ENCODE data around the gene FER. TPM values are rescaled to one million over a fixed set of nuclear protein-coding genes. Genes with fewer than 3 reads are reported as not detected.
"Not testable (repeated sequence)": the region's sequence is repeated elsewhere in the genome, so short reads cannot be mapped to it uniquely, and the experiment has no call there.

FER gene
- total RNA-seq, 2 experiments from 2014 or later = 5.9 to 8.0 TPM

GRCh38 chr5:108813673-108814072, 66.0 kb downstream of the FER start:
- no peak for ATAC-seq
- Mint-ChIP-seq H3K27ac (no peak overlapping the region), H3K27me3 (ENCODE audit: low read depth) (no peaks in the 10 kb centered on the region), H3K4me1 (ENCODE audit: low read depth) (peaks cover 3% of the 10 kb centered on the region), H3K9me3 (ENCODE audit: insufficient read depth) (peaks cover 4% of the 10 kb centered on the region), H3K4me3 (no peak overlapping the region), H3K36me3 (ENCODE audit: low read depth) (no peaks in the 10 kb centered on the region)
- DNase-seq = no peak
- POLR2A ChIA-PET = no interaction called here
- CTCF ChIA-PET = no interaction called here

DNA sequence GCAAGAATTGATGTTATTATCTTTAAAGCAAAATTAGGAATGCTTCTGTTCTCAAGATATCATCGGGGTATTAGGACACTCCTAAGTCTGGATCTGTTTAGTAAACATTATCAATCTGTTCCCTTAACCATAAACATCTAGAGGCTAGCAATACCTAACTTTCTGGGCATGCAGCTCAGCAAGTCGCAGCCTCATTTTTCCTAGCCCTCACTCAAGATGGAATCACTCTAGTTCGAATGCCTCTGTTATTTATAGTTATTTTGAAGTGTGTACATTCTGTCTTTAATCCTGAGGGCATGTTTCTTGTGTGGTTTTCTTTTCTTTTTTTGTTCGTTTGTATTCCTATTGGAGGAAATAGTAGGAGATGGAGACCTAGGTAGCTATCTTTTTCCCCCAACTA, 66.9 kb downstream of the FER start:
- peaks cover 3% of the 10 kb centered on the region for H3K4me1 Mint-ChIP-seq (ENCODE audit: low read depth)
- CTCF ChIA-PET = no interaction called here

GRCh38 chr5:108818613-108819272, 71.0 kb downstream of the FER start:
- ChIA-PET CTCF (no interaction called here), POLR2A (interaction anchor here (0.7 kb wide), 1 partner anchor 11 kb away, joined by 3 read pairs; no protein-coding TSS in a partner anchor)
- ATAC-seq (no peak), DNase-seq (no peak)
- Mint-ChIP-seq H3K4me3 (no peak overlapping the region), H3K9me3 (ENCODE audit: insufficient read depth) (no peaks in the 10 kb centered on the region), H3K27me3 (ENCODE audit: low read depth) (no peaks in the 10 kb centered on the region), H3K27ac (no peak overlapping the region), H3K4me1 (ENCODE audit: low read depth) (peaks cover 3% of the 10 kb centered on the region), H3K36me3 (ENCODE audit: low read depth) (no peaks in the 10 kb centered on the region)

More for the DNA sequence above, 66.9 kb downstream of the FER start:
- Mint-ChIP-seq H3K4me3 (no peak overlapping the region), H3K36me3 (ENCODE audit: low read depth) (no peaks in the 10 kb centered on the region), H3K27ac (no peak overlapping the region), H3K9me3 (ENCODE audit: insufficient read depth) (no peaks in the 10 kb centered on the region), H3K27me3 (ENCODE audit: low read depth) (no peaks in the 10 kb centered on the region)
- POLR2A ChIA-PET = no interaction called here
- DNase-seq = no peak
- no peak for ATAC-seq

DNA sequence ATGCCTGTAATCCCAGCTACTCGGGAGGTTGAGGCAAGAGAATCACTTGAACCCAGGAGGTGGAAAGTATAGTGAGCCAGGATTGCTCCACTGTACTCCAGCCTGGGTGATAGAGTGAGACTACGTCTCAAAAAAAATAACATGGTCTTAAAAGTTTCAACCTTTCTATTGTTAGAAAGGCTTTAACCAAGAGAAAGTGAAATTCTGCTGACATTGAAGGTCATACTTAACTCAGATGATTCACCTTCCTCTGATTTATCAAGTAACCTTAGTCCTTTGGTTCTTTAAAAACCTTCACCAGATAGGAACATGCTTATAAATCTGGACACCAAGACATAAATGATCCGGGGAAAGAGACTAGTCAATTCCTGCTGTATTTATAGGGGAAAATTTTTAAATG, 73.3 kb downstream of the FER start:
- POLR2A ChIA-PET = no interaction called here
- no peaks in the 10 kb centered on the region for H3K9me3 Mint-ChIP-seq (ENCODE audit: insufficient read depth)
- ATAC-seq = no peak
- H3K27me3 Mint-ChIP-seq (ENCODE audit: low read depth) = no peaks in the 10 kb centered on the region
- no peaks in the 10 kb centered on the region for H3K36me3 Mint-ChIP-seq (ENCODE audit: low read depth)
- CTCF ChIA-PET = no interaction called here
- peaks cover 3% of the 10 kb centered on the region for H3K4me1 Mint-ChIP-seq (ENCODE audit: low read depth)
- no peak for DNase-seq
- H3K27ac Mint-ChIP-seq = no peak overlapping the region
- no peak overlapping the region for H3K4me3 Mint-ChIP-seq

- CTCF ChIA-PET = no interaction called here
- H3K4me3 Mint-ChIP-seq = no peak overlapping the region
- POLR2A ChIA-PET = no interaction called here
- no peaks in the 10 kb centered on the region for H3K27me3 Mint-ChIP-seq (ENCODE audit: low read depth)
- no peak overlapping the region for H3K27ac Mint-ChIP-seq
- peaks cover 3% of the 10 kb centered on the region for H3K4me1 Mint-ChIP-seq (ENCODE audit: low read depth)
- no peak for ATAC-seq
- no peaks in the 10 kb centered on the region for H3K9me3 Mint-ChIP-seq (ENCODE audit: insufficient read depth)
- no peak for DNase-seq
- no peaks in the 10 kb centered on the region for H3K36me3 Mint-ChIP-seq (ENCODE audit: low read depth)
Measured at GRCh38 chr5:108822211-108822947, 74.7 kb downstream of the FER start.

DNA sequence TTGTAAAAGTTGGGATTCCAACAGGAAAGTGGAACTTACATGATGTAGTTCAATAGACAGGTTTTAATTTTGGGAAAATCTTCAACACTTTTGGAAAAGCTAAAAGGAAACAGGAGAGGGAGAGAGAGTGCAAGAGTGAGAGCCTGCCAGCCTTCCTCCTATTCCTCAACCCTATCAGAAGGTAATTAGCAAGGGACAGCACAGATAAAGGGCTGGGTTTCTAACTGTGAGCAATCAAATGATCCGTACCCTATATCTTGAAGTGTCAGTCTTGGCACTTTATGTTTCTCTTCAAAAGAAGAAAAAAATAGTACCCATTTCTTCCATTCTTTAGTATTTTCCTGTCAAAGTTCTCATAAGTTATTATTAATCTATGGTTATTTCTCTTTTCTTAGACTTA, 79.4 kb downstream of the FER start:
- Mint-ChIP-seq H3K27me3 (ENCODE audit: low read depth) (no peaks in the 10 kb centered on the region), H3K4me3 (no peak overlapping the region), H3K9me3 (ENCODE audit: insufficient read depth) (no peaks in the 10 kb centered on the region), H3K4me1 (ENCODE audit: low read depth) (no peaks in the 10 kb centered on the region), H3K27ac (no peak overlapping the region), H3K36me3 (ENCODE audit: low read depth) (no peaks in the 10 kb centered on the region)
- no peak for ATAC-seq
- ChIA-PET POLR2A (no interaction called here), CTCF (no interaction called here)
- DNase-seq = no peak

- H3K4me1 Mint-ChIP-seq (ENCODE audit: low read depth) = no peaks in the 10 kb centered on the region
- ATAC-seq (no peak), DNase-seq (no peak)
- H3K27ac Mint-ChIP-seq = no peak overlapping the region
- H3K4me3 Mint-ChIP-seq = no peak overlapping the region
- H3K27me3 Mint-ChIP-seq (ENCODE audit: low read depth) = no peaks in the 10 kb centered on the region
- H3K9me3 Mint-ChIP-seq (ENCODE audit: insufficient read depth) = no peaks in the 10 kb centered on the region
- CTCF ChIA-PET = no interaction called here
- no peaks in the 10 kb centered on the region for H3K36me3 Mint-ChIP-seq (ENCODE audit: low read depth)
- POLR2A ChIA-PET = no interaction called here
Measured at GRCh38 chr5:108830705-108831276, 83.1 kb downstream of the FER start.

- H3K27me3 Mint-ChIP-seq (ENCODE audit: low read depth) = no peaks in the 10 kb centered on the region
- H3K27ac Mint-ChIP-seq = no peak overlapping the region
- no peak for ATAC-seq
- ChIA-PET POLR2A (no interaction called here), CTCF (no interaction called here)
- H3K4me3 Mint-ChIP-seq = no peak overlapping the region
- no peak for DNase-seq
- H3K36me3 Mint-ChIP-seq (ENCODE audit: low read depth) = no peaks in the 10 kb centered on the region
- no peaks in the 10 kb centered on the region for H3K4me1 Mint-ChIP-seq (ENCODE audit: low read depth)
- no peaks in the 10 kb centered on the region for H3K9me3 Mint-ChIP-seq (ENCODE audit: insufficient read depth)
Measured at GRCh38 chr5:108836492-108836891, 88.8 kb downstream of the FER start.

- POLR2A ChIA-PET; H3K4me1 Mint-ChIP-seq (ENCODE audit: low read depth); H3K27me3 Mint-ChIP-seq (ENCODE audit: low read depth): not testable (repeated sequence)
Measured at GRCh38 chr5:108842260-108842941, 94.7 kb downstream of the FER start.

DNA sequence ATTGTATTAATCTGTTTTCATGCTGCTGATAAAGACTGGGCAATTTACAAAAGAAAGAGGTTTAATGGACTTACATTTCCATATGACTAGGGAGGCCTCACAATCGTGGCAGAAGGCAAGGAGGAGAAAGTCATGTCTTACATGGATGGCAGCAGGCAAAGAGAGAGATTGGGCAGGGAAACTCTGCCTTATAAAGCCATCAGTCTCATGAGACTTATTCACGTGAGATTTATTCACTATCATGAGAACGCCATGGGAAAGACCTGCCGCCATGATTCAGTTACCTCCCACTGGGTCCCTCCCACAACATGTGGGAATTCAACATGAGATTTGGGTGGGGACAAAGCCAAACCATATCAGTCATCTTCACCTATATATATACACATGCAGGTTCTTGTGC, 103.4 kb downstream of the FER start:
- ATAC-seq; H3K36me3 Mint-ChIP-seq (ENCODE audit: low read depth); H3K9me3 Mint-ChIP-seq (ENCODE audit: insufficient read depth); POLR2A ChIA-PET; H3K27me3 Mint-ChIP-seq (ENCODE audit: low read depth); DNase-seq; H3K27ac Mint-ChIP-seq; CTCF ChIA-PET; H3K4me1 Mint-ChIP-seq (ENCODE audit: low read depth); H3K4me3 Mint-ChIP-seq: not testable (repeated sequence)

More at GRCh38 chr5:108842260-108842941, 94.7 kb downstream of the FER start:
- H3K9me3 Mint-ChIP-seq (ENCODE audit: insufficient read depth); H3K36me3 Mint-ChIP-seq (ENCODE audit: low read depth); DNase-seq; H3K27ac Mint-ChIP-seq; H3K4me3 Mint-ChIP-seq; ATAC-seq; CTCF ChIA-PET: not testable (repeated sequence)

GRCh38 chr5:108857905-108858304, 110.2 kb downstream of the FER start:
- DNase-seq (no peak), ATAC-seq (no peak)
- ChIA-PET CTCF (no interaction called here), POLR2A (no interaction called here)
- Mint-ChIP-seq H3K4me1 (ENCODE audit: low read depth) (no peaks in the 10 kb centered on the region), H3K4me3 (no peak overlapping the region), H3K9me3 (ENCODE audit: insufficient read depth) (no peaks in the 10 kb centered on the region), H3K36me3 (ENCODE audit: low read depth) (no peaks in the 10 kb centered on the region), H3K27me3 (ENCODE audit: low read depth) (no peaks in the 10 kb centered on the region), H3K27ac (no peak overlapping the region)

DNA sequence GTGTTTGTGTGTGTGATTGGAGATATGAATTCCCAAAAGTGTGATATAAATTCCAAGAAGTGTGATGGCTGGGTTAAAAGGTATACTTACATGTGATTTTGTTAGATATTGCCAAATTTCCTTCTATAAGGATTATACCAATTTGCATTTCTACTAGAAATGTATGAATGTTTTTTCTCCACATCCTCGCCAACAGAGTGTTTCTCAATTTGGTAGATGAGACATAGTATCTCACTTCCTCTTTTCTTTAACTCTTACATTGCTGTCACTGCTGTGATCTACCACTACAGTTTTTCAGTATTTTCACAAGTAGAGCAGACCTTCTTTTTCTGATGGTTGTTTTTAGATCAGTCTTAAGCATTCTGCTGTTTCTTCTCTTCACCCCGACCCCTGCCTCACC, 111.3 kb downstream of the FER start:
- Mint-ChIP-seq H3K36me3 (ENCODE audit: low read depth) (no peaks in the 10 kb centered on the region), H3K4me3 (no peak overlapping the region), H3K9me3 (ENCODE audit: insufficient read depth) (no peaks in the 10 kb centered on the region), H3K27ac (no peak overlapping the region), H3K4me1 (ENCODE audit: low read depth) (no peaks in the 10 kb centered on the region), H3K27me3 (ENCODE audit: low read depth) (no peaks in the 10 kb centered on the region)
- ChIA-PET POLR2A (no interaction called here), CTCF (no interaction called here)
- no peak for ATAC-seq
- no peak for DNase-seq

Measured in activated CD8-positive, alpha-beta T cell treated with anti-CD3 and anti-CD28 coated beads, Interleukin-2, amount 10 ng/mL, durations not matched to agents 7 days and 5 days (primary cell).